Measurements from ENCODE around the gene SELENOT.

SELENOT gene

DNA sequence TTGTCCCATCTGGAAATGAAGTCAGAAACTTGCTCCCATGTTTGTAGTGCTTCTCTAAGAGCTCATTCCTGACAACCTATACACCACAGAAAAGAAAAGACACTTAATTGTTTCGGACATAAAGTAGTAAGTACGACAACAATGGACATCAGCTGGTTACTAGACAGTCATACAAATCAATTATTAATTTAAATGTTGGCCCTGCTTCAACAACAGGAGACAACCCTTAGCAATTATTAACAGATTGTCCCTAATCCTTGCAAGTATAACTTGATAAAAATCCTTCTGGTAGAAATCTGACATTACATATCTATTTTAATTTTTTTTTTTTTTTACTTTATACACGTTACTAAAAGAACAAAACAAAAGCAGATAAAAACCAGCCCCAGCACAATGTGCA, 70.8 kb downstream of the SELENOT start:
- DNase-seq, result no peak

DNA sequence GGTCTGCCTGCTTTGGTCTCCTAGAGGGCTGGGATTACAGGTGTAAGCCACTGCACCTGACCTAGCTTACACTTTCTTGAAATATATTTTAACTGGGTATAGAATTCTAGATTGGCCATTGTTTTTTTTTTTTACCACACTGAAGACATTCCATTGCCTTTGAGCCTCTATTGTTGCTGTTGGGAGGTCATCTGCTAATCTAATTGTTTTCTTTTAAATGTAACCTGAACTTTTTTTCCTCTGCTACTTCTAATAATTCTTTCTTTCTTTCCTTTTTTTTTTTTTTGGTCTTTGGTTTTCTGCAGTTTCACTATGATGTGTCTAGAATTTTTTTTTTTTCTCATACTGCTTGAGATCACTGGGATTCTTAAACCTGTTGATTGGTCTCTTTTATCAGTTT, 72.5 kb downstream of the SELENOT start:
- no peak for DNase-seq
